Suprapubic skin (tissue), 4 donors: ENCODE data around the gene KCNIP3.

ENCODE experiments used
- POLR2A ChIP-seq, 2 donors: fragments of 450-650 bp; IDR thresholded peaks; one replicate each; pipeline ENCODE4 v1.6.1; 2017; ENCODE audit warnings: antibody characterized with exemption in 2 of 2, mild to moderate bottlenecking in 2 of 2, moderate library complexity in 2 of 2
- POLR2AphosphoS5 ChIP-seq, 3 donors: sonication (generic); formaldehyde crosslinking; IDR thresholded peaks; one replicate each; pipeline ENCODE4 v1.6.1; 2017; ENCODE audit warnings: antibody characterized with exemption in 3 of 3
- TF ChIP-seq, protein P1 (sequence below), 2 donors: fragments of 200-600 bp in 1 of 2; fragments of 450-650 bp in 1 of 2; sonication (generic) in 1 of 2; IDR thresholded peaks; one replicate each; pipeline ENCODE4 v1.5.1; 2016 to 2019; ENCODE audit warnings: antibody characterized with exemption in 2 of 2, mild to moderate bottlenecking in 1 of 2, moderate library complexity in 1 of 2

- TF ChIP-seq, protein P1, sequence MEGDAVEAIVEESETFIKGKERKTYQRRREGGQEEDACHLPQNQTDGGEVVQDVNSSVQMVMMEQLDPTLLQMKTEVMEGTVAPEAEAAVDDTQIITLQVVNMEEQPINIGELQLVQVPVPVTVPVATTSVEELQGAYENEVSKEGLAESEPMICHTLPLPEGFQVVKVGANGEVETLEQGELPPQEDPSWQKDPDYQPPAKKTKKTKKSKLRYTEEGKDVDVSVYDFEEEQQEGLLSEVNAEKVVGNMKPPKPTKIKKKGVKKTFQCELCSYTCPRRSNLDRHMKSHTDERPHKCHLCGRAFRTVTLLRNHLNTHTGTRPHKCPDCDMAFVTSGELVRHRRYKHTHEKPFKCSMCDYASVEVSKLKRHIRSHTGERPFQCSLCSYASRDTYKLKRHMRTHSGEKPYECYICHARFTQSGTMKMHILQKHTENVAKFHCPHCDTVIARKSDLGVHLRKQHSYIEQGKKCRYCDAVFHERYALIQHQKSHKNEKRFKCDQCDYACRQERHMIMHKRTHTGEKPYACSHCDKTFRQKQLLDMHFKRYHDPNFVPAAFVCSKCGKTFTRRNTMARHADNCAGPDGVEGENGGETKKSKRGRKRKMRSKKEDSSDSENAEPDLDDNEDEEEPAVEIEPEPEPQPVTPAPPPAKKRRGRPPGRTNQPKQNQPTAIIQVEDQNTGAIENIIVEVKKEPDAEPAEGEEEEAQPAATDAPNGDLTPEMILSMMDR (IDR thresholded peaks at IDR 0.05), result no peak
- TF ChIP-seq POLR2A (IDR thresholded peaks at IDR 0.05) (no peak), POLR2AphosphoS5 (IDR thresholded peaks at IDR 0.05) (no peak)
These were observed 23.2 kb downstream of the KCNIP3 start for GRCh38 chr2:95320344-95320712.
